NCI-H446 (cell line): ENCODE measurements around the gene DENND5A.
"Not testable (repeated sequence)": the region's sequence is repeated elsewhere in the genome, so short reads cannot be mapped to it uniquely, and the experiment has no call there.

Experiments
- DNase-seq, 2 experiments: peaks; one replicate each; lab custom pipeline; 2025; lab: John Stamatoyannopoulos, UW

The DENND5A gene

DNA sequence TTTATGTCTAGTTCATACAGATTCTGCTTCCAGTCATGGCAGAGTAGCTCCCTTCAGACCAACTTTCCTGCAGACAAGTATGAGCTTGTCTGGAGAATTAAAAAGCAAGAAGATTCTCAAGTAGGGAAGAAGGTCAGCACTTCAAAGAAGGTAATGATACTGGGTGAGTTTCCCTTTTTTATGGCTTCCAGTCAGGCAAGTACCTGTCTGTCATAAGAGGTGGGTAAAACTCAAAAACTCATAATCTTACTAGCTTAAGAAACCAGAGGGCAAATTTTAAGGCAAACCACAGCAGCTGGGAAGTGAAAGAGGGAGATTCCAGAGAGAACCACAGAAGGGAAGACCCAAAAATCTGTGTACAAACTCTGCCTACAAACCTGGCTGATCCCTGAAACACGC is 54.2 kb downstream of the DENND5A start:
- no peak for DNase-seq

GRCh38 chr11:9210224-9210921 is 54.8 kb downstream of the DENND5A start:
- no peak for DNase-seq

DNA sequence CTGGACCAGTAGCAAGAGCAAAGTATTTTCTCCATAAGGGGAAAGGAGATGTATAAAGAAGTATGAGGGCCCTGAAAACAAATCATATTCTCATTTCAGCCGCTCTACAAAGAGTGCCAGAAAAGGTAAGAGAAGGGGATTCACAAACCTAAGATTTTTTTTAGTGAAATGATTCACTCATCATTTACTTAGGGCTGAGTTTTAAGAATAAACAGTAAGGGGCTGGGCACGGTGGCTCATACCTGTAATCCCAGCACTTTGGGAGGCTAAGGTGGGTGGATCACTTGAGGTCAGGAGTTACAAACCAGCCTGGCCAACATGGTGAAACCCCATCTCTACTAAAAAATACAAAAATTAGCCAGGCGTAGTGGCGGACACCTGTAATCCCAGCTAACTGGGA is 55.5 kb downstream of the DENND5A start:
- not testable (repeated sequence) for DNase-seq

DNA sequence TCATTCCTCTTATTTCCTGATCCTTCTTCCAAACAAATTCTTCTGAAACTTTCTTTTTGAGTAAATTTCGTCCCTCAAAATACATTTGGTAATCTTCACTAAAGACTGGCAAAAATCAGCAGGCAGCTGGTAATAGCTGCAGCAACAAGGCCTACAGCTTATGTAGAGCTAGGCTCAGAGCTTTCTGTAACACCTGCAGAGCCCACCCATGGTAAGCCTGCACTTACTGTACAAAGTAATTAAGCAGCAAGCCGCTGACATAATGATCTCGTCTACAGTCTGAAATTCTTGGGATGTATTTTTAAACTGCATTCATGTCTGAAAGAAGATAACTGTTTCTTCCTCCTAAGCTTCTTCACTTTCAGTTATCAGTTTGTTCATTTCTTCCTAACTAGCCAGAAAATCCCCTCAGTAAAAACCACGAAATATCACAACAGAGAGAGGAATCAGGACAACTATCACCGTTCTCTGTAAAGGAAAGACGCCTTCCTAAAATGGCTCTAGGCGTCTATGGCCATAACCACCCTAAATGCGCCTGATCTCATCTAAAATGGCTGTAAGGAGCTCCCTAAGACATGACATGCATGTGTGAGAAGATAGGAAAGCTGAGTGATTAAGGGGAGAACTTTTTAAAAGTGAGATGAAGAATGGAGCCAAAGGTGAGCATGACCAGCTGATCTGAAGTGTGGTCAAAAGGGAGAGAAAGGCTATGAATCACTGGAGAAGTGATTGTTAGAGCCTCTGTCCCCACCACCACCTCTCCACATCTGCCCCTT is 56.2 kb downstream of the DENND5A start:
- DNase-seq, result no peak

- no peak for DNase-seq
Observed at GRCh38 chr11:9207229-9207628, 57.9 kb downstream of the DENND5A start.

GRCh38 chr11:9206496-9206895 is 58.7 kb downstream of the DENND5A start:
- no peak for DNase-seq

DNA sequence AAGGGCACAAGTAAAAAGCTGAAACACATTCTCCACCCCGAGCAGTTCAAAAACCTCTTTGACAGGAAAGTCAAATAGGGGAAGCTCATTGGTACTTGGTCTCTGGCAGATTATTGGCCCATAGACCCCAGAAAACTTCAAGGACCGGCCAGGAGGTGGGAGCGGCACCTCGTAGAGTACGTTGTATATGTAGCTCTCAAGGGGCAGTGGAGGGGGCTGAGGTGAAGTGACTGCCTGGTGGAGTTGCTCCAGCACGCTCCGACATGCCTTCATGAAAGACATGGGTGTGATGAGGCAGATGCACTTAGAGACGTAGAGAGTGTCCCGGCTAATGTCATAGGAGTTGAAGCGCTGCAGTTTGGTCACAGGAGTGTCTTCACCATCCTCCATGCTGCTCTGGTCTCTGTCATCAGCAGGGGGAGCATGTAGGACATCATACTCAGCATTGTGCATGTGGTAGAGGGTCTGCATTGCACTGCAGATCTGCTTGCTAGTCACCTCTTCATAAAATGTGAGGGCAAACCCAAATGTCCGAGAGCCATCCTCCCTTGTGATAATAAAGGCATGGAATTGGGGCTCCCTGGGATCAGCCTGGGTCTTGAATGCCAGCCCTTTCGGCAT is 61.3 kb downstream of the DENND5A start:
- no peak for DNase-seq

DNA sequence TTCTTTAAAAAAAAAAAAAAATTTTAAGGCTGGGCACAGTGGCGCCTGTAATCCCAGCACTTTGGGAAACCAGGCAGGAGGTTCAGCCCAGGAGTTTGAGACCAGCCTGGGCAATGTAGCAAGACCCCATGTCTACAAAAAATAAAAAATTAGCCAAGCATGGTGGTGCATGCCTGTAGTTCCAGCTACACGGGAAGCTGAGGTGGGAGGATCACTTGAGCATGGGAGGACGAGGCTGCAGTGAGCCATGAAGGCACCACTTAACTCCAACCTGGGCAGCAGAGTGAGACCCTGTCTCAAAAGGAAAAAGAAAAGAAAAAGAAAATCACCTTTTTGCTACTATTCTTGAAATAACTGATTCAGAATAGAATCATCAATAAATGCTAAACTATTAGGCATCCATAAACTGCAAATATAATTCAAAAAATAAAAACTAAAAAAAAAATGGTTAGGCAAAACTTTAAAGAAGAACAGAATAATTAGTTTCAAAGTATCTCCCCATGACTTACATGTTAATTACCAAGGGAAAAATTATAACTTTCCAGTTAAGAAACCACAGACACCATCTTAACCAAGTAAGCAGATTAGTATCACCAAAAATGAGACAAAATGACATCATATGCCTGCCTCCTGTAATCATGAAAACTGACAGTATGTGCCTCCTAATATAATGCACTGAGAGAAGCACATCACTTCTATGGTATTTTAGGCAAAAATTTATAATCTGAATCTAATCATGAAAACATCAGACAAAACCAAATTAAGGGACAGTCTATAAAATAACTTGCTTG is 63.6 kb downstream of the DENND5A start:
- DNase-seq, result no peak

DNA sequence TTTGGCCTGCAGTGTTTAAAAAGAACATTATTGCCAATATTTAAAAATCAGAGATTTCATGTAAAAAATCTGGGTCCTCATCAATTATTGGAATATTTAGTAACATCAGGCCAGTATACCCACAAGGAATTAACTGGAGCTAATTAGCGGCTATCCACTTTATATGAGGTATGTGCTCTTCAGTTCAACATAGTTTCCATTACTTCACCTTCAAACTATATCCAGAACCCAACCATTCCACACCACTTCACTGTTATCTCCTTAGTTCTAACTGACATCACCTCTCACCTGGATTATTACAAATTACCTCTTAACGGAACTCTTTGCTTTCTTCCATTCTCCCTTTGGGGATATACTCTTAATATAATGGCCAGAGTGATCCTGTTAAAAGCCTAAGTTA is 64.7 kb downstream of the DENND5A start:
- no peak for DNase-seq

GRCh38 chr11:9193316-9193715 is 71.8 kb downstream of the DENND5A start:
- no peak for DNase-seq

GRCh38 chr11:9192561-9192960 is 72.6 kb downstream of the DENND5A start:
- no peak for DNase-seq

GRCh38 chr11:9190326-9191016 is 74.7 kb downstream of the DENND5A start:
- DNase-seq, result not testable (repeated sequence)

GRCh38 chr11:9188860-9189259 is 76.3 kb downstream of the DENND5A start:
- DNase-seq, result not testable (repeated sequence)

- DNase-seq, result no peak
Observed at GRCh38 chr11:9187616-9188015, 77.5 kb downstream of the DENND5A start.

GRCh38 chr11:9184516-9184915 is 80.6 kb downstream of the DENND5A start:
- DNase-seq, result no peak

- DNase-seq, result no peak
Observed at GRCh38 chr11:9182180-9182871, 82.8 kb downstream of the DENND5A start.

DNA sequence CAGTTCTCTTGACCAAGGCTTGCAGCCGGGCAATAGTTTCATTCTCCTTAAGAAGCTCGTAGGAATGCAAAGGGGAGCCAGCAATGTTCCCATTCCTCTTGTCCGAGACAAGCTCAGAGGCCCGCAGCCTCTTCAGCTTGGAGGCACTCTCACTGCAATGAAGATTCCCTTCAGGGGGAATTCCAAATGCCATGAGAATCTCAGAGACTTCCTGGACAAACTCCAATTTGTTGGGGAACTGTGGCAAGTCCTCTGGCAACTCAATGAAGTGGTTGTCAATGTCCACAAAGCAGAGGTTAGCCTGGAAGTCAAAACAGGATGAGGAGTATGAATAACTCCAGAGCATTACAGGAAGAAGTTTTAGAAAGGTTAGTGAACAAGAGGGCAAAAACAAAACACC is 84.4 kb downstream of the DENND5A start:
- DNase-seq, result no peak

DNA sequence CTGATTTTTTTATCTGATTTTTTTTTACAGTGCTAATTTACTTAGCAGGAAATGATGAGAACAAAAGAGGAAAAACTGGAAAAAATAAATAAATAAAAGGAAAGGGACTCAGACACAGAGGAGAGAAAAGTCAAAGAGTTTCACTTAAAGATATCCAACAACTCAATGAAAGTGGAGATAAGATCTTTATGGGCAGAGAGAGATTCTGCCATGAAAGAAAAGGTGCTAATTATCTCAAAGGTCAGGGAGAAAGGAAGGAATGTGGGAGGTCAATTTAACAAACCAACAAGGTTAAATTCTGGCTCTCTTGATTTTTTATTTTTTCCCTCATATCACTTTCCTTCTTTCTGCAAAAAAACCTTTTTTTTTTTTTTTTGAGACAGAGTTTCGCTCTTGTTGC is 86.0 kb downstream of the DENND5A start:
- no peak for DNase-seq

DNA sequence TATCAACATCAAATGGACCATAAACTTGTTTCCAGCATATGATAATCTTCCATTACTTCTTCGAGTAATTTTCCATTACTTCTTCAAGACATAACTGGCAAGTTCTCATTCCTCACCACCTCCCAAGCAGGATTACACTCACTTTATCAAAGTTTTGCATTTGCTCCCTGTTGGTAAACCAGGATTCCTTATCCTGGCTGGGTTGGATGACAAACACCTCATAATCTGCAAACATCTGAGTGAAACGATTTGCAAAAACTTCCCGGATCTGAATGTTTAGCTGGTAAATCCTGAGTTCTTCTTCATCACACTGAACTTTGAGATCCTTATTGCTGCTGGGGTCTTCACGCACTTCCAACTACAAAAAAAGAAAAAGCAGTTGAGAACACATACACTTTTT is 86.4 kb downstream of the DENND5A start:
- no peak for DNase-seq

GRCh38 chr11:9177438-9178091 is 87.6 kb downstream of the DENND5A start:
- DNase-seq, result no peak

DNA sequence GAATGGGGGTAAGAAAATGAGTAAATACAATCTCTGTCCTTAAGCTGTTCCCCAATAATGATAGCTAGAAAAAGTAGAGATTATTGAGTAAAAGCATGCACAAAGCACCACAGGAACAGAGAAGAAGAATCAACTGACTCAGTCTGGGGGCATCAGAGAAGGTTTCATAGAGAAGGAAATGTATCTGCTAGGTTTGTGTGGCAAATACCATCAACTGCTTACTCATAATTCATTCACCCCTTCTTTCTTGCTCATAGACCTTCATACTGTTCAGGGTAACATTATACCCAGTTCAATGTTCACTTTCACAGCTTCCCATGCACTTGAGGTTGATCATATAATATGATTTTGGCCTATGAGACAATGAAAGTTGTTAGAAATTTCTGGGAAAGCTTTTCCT is 88.6 kb downstream of the DENND5A start:
- no peak for DNase-seq
